K562 (cell line): ENCODE data around the gene ATP13A1. TPM values are rescaled to one million over a fixed set of nuclear protein-coding genes. Genes with fewer than 3 reads are reported as not detected.

Source experiments
- ATAC-seq: fragments of 200-7000 bp; cut with Tn5 transposase; 3 replicates; pipeline ENCODE4 v1.9.1; 2020; ENCODE audit warnings: moderate library complexity
- BruUV-seq: library from RNA; stranded (reverse); fragments of 400-500 nt; replicated peaks from 2 replicates; lab custom pipeline; 2021; lab: Mats Ljungman, UMichigan
- CTCF ChIA-PET: fragments of 300-600 bp; formaldehyde crosslinking; extraction: SDS; loops from one replicate; lab custom pipeline; 2021; ENCODE audit warnings: low intra/inter-chr PET ratio; lab: Yijun Ruan, JAX
- POLR2A ChIA-PET: fragments of 300-600, 350-650 bp; sonication (Branson Sonifier 250); formaldehyde crosslinking; extraction: SDS; loops from one replicate; lab custom pipeline; 2021; ENCODE audit warnings: antibody characterized with exemption, inconsistent platforms; lab: Yijun Ruan, JAX
- DNase-seq, 4 experiments: peaks; one replicate each; pipeline versions ENCODE4 v3.0.0 to v3.0.0-alpha.2; 2011 to 2018; ENCODE audit warnings: low spot score in 3 of 4, mixed read lengths in 3 of 4; ENCODE audit errors: extremely low read depth in 1 of 4
- FAIRE-seq: peaks from 2 replicates; lab custom pipeline; 2011; peaks lifted over from hg19 to GRCh38; lab: Jason Lieb, UNC
- H2AFZ ChIP-seq: 2 replicates; pipeline ENCODE4 v1.6.0; 2011; ENCODE audit warnings: low read depth, low read length, control low read depth, inconsistent platforms
- H3K27ac ChIP-seq: fragments of 200-600 bp; 3 replicates; pipeline ENCODE4 v1.8.0; 2011; ENCODE audit warnings: low read depth, mild to moderate bottlenecking, control low read depth, inconsistent platforms, low read length, moderate library complexity, mixed read lengths; ENCODE audit errors: extremely low read depth
- H3K27me3 ChIP-seq, 2 experiments: fragments of 300-600 bp in 1 of 2; 2 replicates in 1 of 2; 3 replicates in 1 of 2; pipeline versions ENCODE4 v1.6.0 to v1.8.0; 2011; ENCODE audit warnings: inconsistent platforms in 2 of 2, low read length in 2 of 2, mild to moderate bottlenecking in 1 of 2, mixed read lengths in 1 of 2, moderate library complexity in 1 of 2; ENCODE audit not compliant: control insufficient read depth in 2 of 2, insufficient read depth in 2 of 2
- H3K36me3 ChIP-seq: fragments of 300-600 bp; 3 replicates; pipeline ENCODE4 v1.8.0; 2011; ENCODE audit warnings: mild to moderate bottlenecking, low read length, inconsistent platforms; ENCODE audit not compliant: control insufficient read depth, insufficient read depth
- H3K4me1 ChIP-seq, 2 experiments: fragments of 200-600 bp in 1 of 2; replicated peaks in 1 of 2; 2 replicates in 1 of 2; 3 replicates in 1 of 2; pipeline versions ENCODE4 v1.5.1 to v1.8.0; 2011; ENCODE audit warnings: inconsistent platforms in 2 of 2, low read length in 2 of 2, mild to moderate bottlenecking in 1 of 2, mixed read lengths in 1 of 2, moderate library complexity in 1 of 2; ENCODE audit not compliant: control insufficient read depth in 2 of 2, insufficient read depth in 2 of 2
- H3K4me2 ChIP-seq: 2 replicates; pipeline ENCODE4 v1.6.1; 2011; ENCODE audit warnings: low read length, control low read depth, inconsistent platforms, mixed read lengths; ENCODE audit not compliant: insufficient read depth
- H3K4me3 ChIP-seq: fragments of 200-600 bp; sonication (generic), shearing (Covaris generic); 2 replicates; pipeline ENCODE4 v1.5.1; 2016; ENCODE audit warnings: control low read depth, inconsistent platforms
- H3K79me2 ChIP-seq: fragments of 200-600 bp; 3 replicates; pipeline ENCODE4 v1.8.0; 2011; ENCODE audit warnings: low read length, inconsistent platforms; ENCODE audit not compliant: control insufficient read depth, insufficient read depth
- H3K9ac ChIP-seq, 2 experiments: 2 replicates each; pipeline versions ENCODE4 v1.6.0 to v1.6.1; 2011; ENCODE audit warnings: low read depth in 2 of 2, low read length in 2 of 2, control low read depth in 1 of 2, inconsistent platforms in 1 of 2, mild to moderate bottlenecking in 1 of 2, mixed read lengths in 1 of 2; ENCODE audit not compliant: insufficient read depth in 1 of 2
- H3K9me1 ChIP-seq: one replicate; pipeline ENCODE4 v1.6.0; 2011; ENCODE audit warnings: inconsistent platforms, mild to moderate bottlenecking, low read length, moderate library complexity; ENCODE audit not compliant: control insufficient read depth, insufficient read depth
- H3K9me3 ChIP-seq: replicated peaks from 2 replicates; pipeline ENCODE4 v1.5.1; 2011; ENCODE audit warnings: low read depth, low read length, inconsistent platforms; ENCODE audit not compliant: control insufficient read depth, insufficient read depth
- H4K20me1 ChIP-seq: replicated peaks from 2 replicates; pipeline ENCODE4 v1.6.1; 2011; ENCODE audit warnings: low read length, inconsistent platforms, mixed read lengths; ENCODE audit not compliant: control insufficient read depth, insufficient read depth
- MCM5 ChIP-seq: fragments of 450-650 bp; IDR thresholded peaks from 2 replicates; pipeline ENCODE4 v1.6.1; 2016; ENCODE audit warnings: low read depth
- MTA2 ChIP-seq: fragments of 450-650 bp; IDR thresholded peaks from 2 replicates; pipeline ENCODE4 v1.6.1; 2016; ENCODE audit warnings: low read depth
- NR2C1 ChIP-seq, 2 experiments: fragments of 450-650 bp; IDR thresholded peaks; 2 replicates each; pipeline ENCODE4 v1.6.1; 2017; ENCODE audit warnings: mild to moderate bottlenecking in 2 of 2, antibody characterized with exemption in 1 of 2, inconsistent platforms in 1 of 2, missing compliant biosample characterization in 1 of 2, missing genetic modification characterization in 1 of 2
- NR2C2 ChIP-seq, 2 experiments: fragments of 200-800 bp in 1 of 2; sonication (Bioruptor generic) in 1 of 2; sonication (generic) in 1 of 2; formaldehyde crosslinking in 1 of 2; IDR thresholded peaks; 2 replicates each; pipeline versions ENCODE4 v1.6.1 to v1.8.0; 2016 to 2022; ENCODE audit warnings: mild to moderate bottlenecking in 1 of 2, missing compliant biosample characterization in 1 of 2, missing genetic modification characterization in 1 of 2, missing genetic modification reagents in 1 of 2
- NR4A1 ChIP-seq, 2 experiments: fragments of 250-450 bp in 1 of 2; fragments of 450-650 bp in 1 of 2; sonication (Bioruptor Pico) in 1 of 2; IDR thresholded peaks; 2 replicates each; pipeline versions ENCODE4 v1.4.0 to v1.6.1; 2016 to 2020; ENCODE audit warnings: mild to moderate bottlenecking in 2 of 2, missing compliant biosample characterization in 1 of 2, missing genetic modification characterization in 1 of 2, moderate library complexity in 1 of 2
- WGBS: fragments of 100-300 bp; shearing (Covaris generic); methylation state at CpG from one replicate; pipeline ENCODE4 v1.1.6; 2016; ENCODE audit warnings: low coverage, mixed read lengths; ENCODE audit not compliant: insufficient coverage; ENCODE audit errors: missing lambda C conversion rate; 5-methylcytosine and 5-hydroxymethylcytosine counted together
- in situ Hi-C: fragments of 300-500 bp; cut with MboI; formaldehyde crosslinking; loops from 4 replicates; pipeline ENCODE4 v1.15.0; 2018; ENCODE audit warnings: inconsistent platforms, mixed read lengths
- intact Hi-C: fragments of 100-400 bp; cut with micrococcal nuclease; formaldehyde crosslinking; loops from 2 replicates; pipeline ENCODE4 v1.14.2; 2022
- polyA plus RNA-seq, 8 experiments: library from polyadenylated mRNA; depleted of rRNA in 4 of 8; stranded (reverse) in 5 of 8; unstranded in 3 of 8; fragments of >200 nt; fragmentation: Nextera tagmentation in 2 of 8; fragmentation: Illumina TruSeq in 1 of 8; extraction: Ambion mirVana in 2 of 8; extraction: Trizol in 1 of 8; gene quantifications; 2 replicates each; pipeline versions ENCODE4 v1.2.1 to v1.2.3, GENCODE V29; 2011 to 2014; ENCODE audit warnings: inconsistent platforms in 1 of 8, missing spikeins in 1 of 8
- total RNA-seq, 7 experiments: library from RNA; depleted of rRNA in 6 of 7; stranded (reverse); fragments of >200 nt in 6 of 7; fragmentation: Illumina TruSeq in 2 of 7; extraction: Trizol in 2 of 7; gene quantifications; 2 replicates each; pipeline versions ENCODE4 v1.2.1 to v1.2.3, GENCODE V29; 2011 to 2021; ENCODE audit warnings: low replicate concordance in 1 of 7

ATP13A1 gene
- total and polyA plus RNA-seq, 9 of the 15 experiments (the other 6 are each of a cell fraction or from before 2014, with no cell fraction given): 0.90 to 83.8 (median 23.1) TPM

DNA sequence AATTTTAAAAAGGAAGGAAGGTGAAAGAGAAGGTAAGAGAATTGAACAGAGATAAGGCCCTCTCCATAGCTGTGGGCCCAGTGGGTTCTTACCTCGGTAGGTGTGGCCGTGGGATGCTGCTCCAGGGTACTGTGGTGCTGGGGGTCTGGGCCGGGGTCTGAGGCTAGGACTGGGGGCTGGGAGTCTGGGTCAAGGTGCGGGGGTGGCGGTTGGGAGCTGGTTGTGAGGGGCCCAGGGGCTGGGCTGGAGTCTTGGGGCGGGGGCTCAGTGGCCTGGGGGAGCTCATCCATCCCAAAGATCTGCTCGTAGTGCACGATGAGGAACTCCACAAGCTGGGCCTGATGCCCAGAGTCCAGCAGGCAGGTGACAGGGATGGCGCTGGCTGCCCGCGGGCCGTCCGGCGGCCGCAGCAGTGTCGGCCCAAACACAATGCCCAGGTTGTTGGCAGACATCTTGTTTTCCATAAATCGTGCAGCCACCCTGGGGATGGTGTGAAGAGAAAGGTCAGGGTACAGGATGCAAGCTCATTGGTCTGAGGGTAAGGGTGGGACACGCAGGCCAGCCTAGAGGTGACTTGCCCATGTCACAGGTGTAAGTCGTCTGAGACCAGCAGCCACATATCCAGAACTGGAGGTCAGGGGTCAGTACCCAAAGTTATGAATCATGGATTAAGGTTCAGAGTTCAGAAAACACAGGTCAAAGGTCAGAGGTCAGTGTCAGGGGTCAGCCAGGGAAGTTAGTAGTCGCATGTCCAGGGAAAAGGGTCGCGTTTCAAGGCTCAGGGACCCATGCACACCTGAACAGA, 29.6 kb downstream of the ATP13A1 start:
- no peak for FAIRE-seq
- Histone ChIP-seq H2AFZ (no peak overlapping the region), H3K4me1 (peaks cover 0 to 20% of the 10 kb centered on the region in 2 experiments; a peak in 2 of 5 replicates), H4K20me1 (no peaks in the 10 kb centered on the region), H3K4me3 (no peak overlapping the region), H3K27ac (no peak overlapping the region), H3K9ac (no peak overlapping the region), H3K4me2 (no peak overlapping the region), H3K9me3 (no peaks in the 10 kb centered on the region), H3K9me1 (no peaks in the 10 kb centered on the region), H3K36me3 (peaks cover 39% of the 10 kb centered on the region; the same call in 2 of the 3 replicates), H3K79me2 (no peaks in the 10 kb centered on the region), H3K27me3 (no peaks in the 10 kb centered on the region)
- in situ Hi-C loops: loop anchor here (25.0 kb wide), 1 partner anchor 97 kb away; the partner anchor contains the start of genes CILP2 and YJEFN3
- CTCF ChIA-PET: no interaction called here
- no peak for ATAC-seq
- no peak for TF ChIP-seq MCM5
- TF ChIP-seq NR4A1 (CRISPR knock-in tag; IDR thresholded peaks at IDR 0.05): no peak
- no peak for TF ChIP-seq NR4A1 (tag; IDR thresholded peaks at IDR 0.05)
- TF ChIP-seq MTA2: peak; percentile 31; the same call in 1 of the 2 replicates
- TF ChIP-seq NR2C2 (CRISPR knock-in tag; IDR thresholded peaks at IDR 0.05): peak; percentile 96
- TF ChIP-seq NR2C2 (tag; IDR thresholded peaks at IDR 0.05): peak; percentile 95
- TF ChIP-seq NR2C1 (IDR thresholded peaks at IDR 0.05): peak; percentile 98
- peak; percentile 97 for TF ChIP-seq NR2C1 (tag; IDR thresholded peaks at IDR 0.05)
- peak in 1 of 4 experiments; percentile 14 for DNase-seq
- WGBS: 90% methylated on average over 15 of the region's 22 CpGs
- POLR2A ChIA-PET: interaction anchor here (0.6 to 1.2 kb wide), 3 partner anchors 9 to 174 kb away, joined by 3 to 4 read pairs (median 3); no protein-coding TSS in a partner anchor
- BruUV-seq: no TSS peak
- intact Hi-C loops: no loop called here
